Measurements from ENCODE around the gene NOP53. TPM values are rescaled to one million over a fixed set of nuclear protein-coding genes. Genes with fewer than 3 reads are reported as not detected.

The NOP53 gene
- total RNA-seq: 92.9 and 107 TPM in 2 replicates

GRCh38 chr19:47745010-47745901, at the start of gene NOP53:
TSS of gene NOP53 (plus strand) at chr19:47745546. CDS start at chr19:47745560, 14 bp downstream.

GRCh38 chr19:47713046-47714021, 32.0 kb upstream of the NOP53 start, which contains the start of gene EHD2:
TSS of gene EHD2 (plus strand) at chr19:47713422. CDS start at chr19:47716613, 3,191 bp downstream.

DNA sequence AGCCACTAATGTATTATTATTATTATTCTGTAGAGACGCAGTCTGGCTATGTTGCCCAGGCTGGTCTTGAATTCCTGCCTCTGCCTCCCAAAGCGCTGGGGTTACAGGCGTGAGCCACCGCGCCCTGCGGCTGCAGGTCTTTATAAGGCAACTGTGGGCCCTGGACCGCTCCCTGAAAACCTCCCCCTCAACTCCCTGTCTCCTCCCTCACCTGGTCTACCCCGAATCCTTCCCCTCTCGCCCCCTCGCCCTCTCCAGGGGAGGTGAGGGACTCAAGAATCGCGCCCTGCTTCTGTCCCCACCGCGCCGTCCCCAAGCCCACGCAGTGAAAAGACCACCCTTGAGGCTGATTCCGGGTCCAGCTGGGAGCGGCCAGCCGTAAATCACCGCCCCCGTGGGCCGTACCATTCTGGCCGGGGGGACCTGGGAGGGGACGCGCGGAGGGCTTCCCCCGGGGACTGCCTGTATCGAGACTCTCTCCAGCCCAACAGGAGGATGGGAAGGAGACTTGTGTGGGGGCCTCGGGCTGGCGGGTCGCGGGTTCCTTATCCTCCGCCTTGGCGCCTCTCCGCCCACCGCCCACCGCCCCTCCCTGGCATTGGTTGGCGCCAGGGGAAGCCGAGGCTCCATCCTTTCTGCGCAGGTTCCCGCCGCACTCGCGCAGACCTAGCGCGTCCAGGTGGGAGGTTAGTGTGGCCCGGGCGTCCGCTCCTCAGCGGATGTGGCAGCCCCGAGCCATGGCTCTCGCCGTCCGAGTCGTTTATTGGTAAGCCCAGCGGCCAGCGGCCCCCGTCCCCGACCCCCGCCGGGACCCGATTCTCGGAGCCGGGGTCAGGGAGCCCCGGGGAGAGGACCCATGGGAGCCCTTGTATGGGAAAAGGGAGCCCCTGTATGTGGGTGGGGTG, 33.0 kb downstream of the NOP53 start, which contains the start of gene SELENOW:
Gene SELENOW (plus strand): TSS at position 655 of the 905 bp plus-strand sequence. CDS start 83 bp downstream, at position 738.

GRCh38 chr19:47804451-47804850, 59.1 kb downstream of the NOP53 start, which contains the start of gene TPRX1:
TSS of gene TPRX1 (minus strand) at chr19:47804551. CDS start at chr19:47804539, 12 bp downstream.

Small RNAs within 50 kb of the gene (small RNA-seq; reads per million reads assigned to genes)
- gene AC008745.1 (not detected), gene SNORD23 (not detected)

Other genes with a start within 250 kb of the NOP53 start
- 57.7 and 73.9 TPM in 2 replicates for gene NAPA, start 230.5 kb upstream of the NOP53 start, total RNA-seq
- gene ZNF541, start 172.4 kb upstream of the NOP53 start, total RNA-seq: 2.7 and 7.5 TPM in 2 replicates
- gene BICRA, start 136.4 kb upstream of the NOP53 start, total RNA-seq: 7.1 and 16.6 TPM in 2 replicates
- gene EHD2, start 32.1 kb upstream of the NOP53 start, total RNA-seq: 113 and 126 TPM in 2 replicates
- gene SELENOW, start 33.2 kb downstream of the NOP53 start, total RNA-seq: 237 and 433 TPM in 2 replicates
- not detected in 2 replicates for gene TPRX1, start 59.0 kb downstream of the NOP53 start, total RNA-seq
- not detected in 2 replicates for gene CRX, start 76.4 kb downstream of the NOP53 start, total RNA-seq
- gene TPRX2, start 113.7 kb downstream of the NOP53 start, total RNA-seq: not detected in 2 replicates
- gene SULT2A1, start 140.8 kb downstream of the NOP53 start, total RNA-seq: not detected in 2 replicates
- gene BSPH1, start 246.6 kb downstream of the NOP53 start, total RNA-seq: not detected in 2 replicates
- gene ELSPBP1, start 249.1 kb downstream of the NOP53 start, total RNA-seq: not detected in 2 replicates

All from placental epithelial cell (primary cell).